ENCODE measurements around the gene KMT2D. TPM values are rescaled to one million over a fixed set of nuclear protein-coding genes. Genes with fewer than 3 reads are reported as not detected.
A peak's percentile ranks its signal among the peaks of the same experiment; 100 is the strongest.

Gene KMT2D
- total and polyA plus RNA-seq, 10 of the 15 experiments (the other 5 are each of a cell fraction or from before 2014, with no cell fraction given): 0.51 to 71.5 (median 10.4) TPM

- no peak for TF ChIP-seq ZBTB33 (IDR thresholded peaks at IDR 0.05)
- no peak for TF ChIP-seq IRF5 (IDR thresholded peaks at IDR 0.05; ENCODE audit: borderline replicate concordance)
- no peak for TF ChIP-seq GATAD2B (conservative IDR thresholded peaks at IDR 0.05; ENCODE audit: low read depth)
- TF ChIP-seq EP300 (IDR thresholded peaks at IDR 0.05; ENCODE audit: borderline replicate concordance in 1 of 2, control insufficient read depth in 1 of 2, low read depth in 2 of 2, low read length in 2 of 2): no peak
- no peak for TF ChIP-seq CHD1 (IDR thresholded peaks at IDR 0.05; ENCODE audit: low read depth, low read length)
- no peak for TF ChIP-seq EZH2 (IDR thresholded peaks at IDR 0.05; ENCODE audit: borderline replicate concordance, control insufficient read depth, low read depth, low read length)
- no peak for TF ChIP-seq PBX3 (IDR thresholded peaks at IDR 0.05; ENCODE audit: insufficient replicate concordance, low read depth, low read length)
- no peak for TF ChIP-seq CBFB (IDR thresholded peaks at IDR 0.05; ENCODE audit: low read depth)
- TF ChIP-seq SIX5 (IDR thresholded peaks at IDR 0.05; ENCODE audit: low read depth, low read length, severe bottlenecking): peak; percentile 91
- 0 out of 2 replicates have a peak, but pooled peaks have one; percentile 23 for TF ChIP-seq CREB1 (IDR thresholded peaks at IDR 0.05; ENCODE audit: low read depth)
- TF ChIP-seq RFX5 (IDR thresholded peaks at IDR 0.05; ENCODE audit: low read depth, low read length): no peak
- TF ChIP-seq TCF3 (IDR thresholded peaks at IDR 0.05; ENCODE audit: borderline replicate concordance, insufficient read depth, low read depth, low read length): no peak
- TF ChIP-seq IKZF1 (conservative IDR thresholded peaks at IDR 0.05): peak; percentile 63; the same call in 1 of the 2 replicates
- TF ChIP-seq ZBTB4 (CRISPR knock-in tag; IDR thresholded peaks at IDR 0.05): no peak
- no peak for TF ChIP-seq USF1 (IDR thresholded peaks at IDR 0.05; ENCODE audit: borderline replicate concordance, extremely low read length, insufficient read depth, low read depth, low read length)
- TF ChIP-seq ETV6 (conservative IDR thresholded peaks at IDR 0.05 in 1 of 2, IDR thresholded peaks at IDR 0.05 in 1 of 2; ENCODE audit: borderline replicate concordance in 1 of 2, low read depth in 1 of 2): no peak
Measured at GRCh38 chr12:49055978-49056754, 4.4 kb downstream of the KMT2D start (continued).

All from GM12878 (cell line).